NCI-H2196 treated with DMSO at 0.1 percent for 48 hours (cell line): ENCODE data around the gene CAD.
A peak's percentile ranks its signal among the peaks of the same experiment; 100 is the strongest.
"Not testable (repeated sequence)": the region's sequence is repeated elsewhere in the genome, so short reads cannot be mapped to it uniquely, and the experiment has no call there.

Experiments used
- DNase-seq: peaks from one replicate; lab custom pipeline; 2025; ENCODE audit not compliant: unreplicated experiment; lab: John Stamatoyannopoulos, UW

The CAD gene

GRCh38 chr2:27217173-27218121 lies at the start of gene CAD:
TSS of gene CAD (plus strand) at chr2:27217369. CDS start at chr2:27217552, 183 bp downstream.
- peak; percentile 82 for DNase-seq

GRCh38 chr2:27170581-27171337 lies 46.4 kb upstream of the CAD start:
- DNase-seq, result no peak

GRCh38 chr2:27171351-27171848 lies 45.8 kb upstream of the CAD start:
- DNase-seq, result no peak

- no peak for DNase-seq
Measured at GRCh38 chr2:27174638-27175037, 42.5 kb upstream of the CAD start.

- no peak for DNase-seq
Measured at GRCh38 chr2:27175330-27175729, 41.8 kb upstream of the CAD start.

- DNase-seq, result not testable (repeated sequence)
Measured at GRCh38 chr2:27175781-27176180, 41.4 kb upstream of the CAD start.

- DNase-seq, result no peak
Measured at GRCh38 chr2:27177441-27178351, 39.5 kb upstream of the CAD start.

- no peak for DNase-seq
Measured at GRCh38 chr2:27178469-27178868, 38.7 kb upstream of the CAD start.

GRCh38 chr2:27179344-27180000 lies 37.7 kb upstream of the CAD start:
- DNase-seq, result no peak

GRCh38 chr2:27182346-27182745 lies 34.8 kb upstream of the CAD start:
- DNase-seq, result no peak

- no peak for DNase-seq
Measured at GRCh38 chr2:27184115-27184514, 33.1 kb upstream of the CAD start.

- DNase-seq, result no peak
Measured at GRCh38 chr2:27185331-27186026, 31.7 kb upstream of the CAD start.

GRCh38 chr2:27186613-27187345 lies 30.4 kb upstream of the CAD start:
- DNase-seq, result no peak

- no peak for DNase-seq
Measured at GRCh38 chr2:27189989-27190388, 27.2 kb upstream of the CAD start.

- DNase-seq, result peak; percentile 38
Measured at GRCh38 chr2:27191070-27191829, 25.9 kb upstream of the CAD start.

GRCh38 chr2:27194538-27195354 lies 22.4 kb upstream of the CAD start:
- DNase-seq, result no peak

GRCh38 chr2:27195799-27196198 lies 21.4 kb upstream of the CAD start:
- not testable (repeated sequence) for DNase-seq
